ENCODE results near the gene CHMP1A. TPM values are rescaled to one million over a fixed set of nuclear protein-coding genes. Genes with fewer than 3 reads are reported as not detected.

CHMP1A gene
- total and polyA plus RNA-seq, 2 of the 8 experiments (the other 6 are each of a cell fraction or from before 2014, with no cell fraction given) = 64.4 to 75.8 TPM

- Histone ChIP-seq H3K79me1 (ENCODE audit: low read depth, low read length) (no peaks in the 10 kb centered on the region), H3K4me3 (ENCODE audit: extremely low read depth in 1 of 4, insufficient read depth in 2 of 4, low read depth in 3 of 4, low read length in 4 of 4) (no peak overlapping the region), H2BK12ac (ENCODE audit: low read depth, low read length) (no peak overlapping the region), H3K18ac (ENCODE audit: extremely low read depth, low read length) (no peak overlapping the region), H3K4me2 (ENCODE audit: insufficient read depth in 1 of 2, low read depth in 2 of 2, low read length in 2 of 2) (no peak overlapping the region), H2BK5ac (ENCODE audit: low read depth, low read length) (no peak overlapping the region), H2AK5ac (ENCODE audit: low read depth, low read length) (no peak overlapping the region), H3K14ac (ENCODE audit: insufficient read length) (no peak overlapping the region), H3K4me1 (replicated peaks in 1 of 4; ENCODE audit: control insufficient read depth in 3 of 4, insufficient read depth in 4 of 4, low read length in 3 of 4) (no peaks in the 10 kb centered on the region), H3K23ac (ENCODE audit: insufficient read length) (no peak overlapping the region), H4K20me1 (replicated peaks in 1 of 2; ENCODE audit: control insufficient read depth in 1 of 2, insufficient read depth in 2 of 2, low read length in 2 of 2) (peaks cover 0 to 13% of the 10 kb centered on the region in 2 experiments), H2BK20ac (ENCODE audit: low read length) (no peak overlapping the region), H2AFZ (ENCODE audit: low read length) (no peak overlapping the region), H3K79me2 (ENCODE audit: control insufficient read depth in 1 of 2, insufficient read depth in 2 of 2, low read length in 2 of 2) (no peaks in the 10 kb centered on the region), H3K27me3 (replicated peaks in 1 of 4; ENCODE audit: control insufficient read depth in 3 of 4, extremely low read depth in 1 of 4, insufficient read depth in 3 of 4, low read length in 3 of 4) (no peaks in the 10 kb centered on the region), H3K9me3 (ENCODE audit: insufficient read depth in 2 of 2, low read depth in 1 of 2, low read length in 1 of 2) (no peaks in the 10 kb centered on the region), H3K9ac (replicated peaks in 1 of 4; ENCODE audit: extremely low read depth in 1 of 4, low read depth in 3 of 4, low read length in 3 of 4) (no peak overlapping the region), H3K36me3 (ENCODE audit: control insufficient read depth in 2 of 4, insufficient read depth in 4 of 4, low read length in 3 of 4) (peaks cover 10 to 23% (median 20%) of the 10 kb centered on the region in 4 experiments; a peak in 7 of 8 replicates), H3K4ac (replicated peaks; ENCODE audit: insufficient read length, low read depth, low read length) (no peak overlapping the region), H2BK120ac (replicated peaks; ENCODE audit: low read depth, low read length) (no peak overlapping the region), H3K27ac (ENCODE audit: low read depth, low read length) (no peak overlapping the region), H3K56ac (replicated peaks; ENCODE audit: insufficient read length, low read depth, low read length) (no peak overlapping the region), H4K91ac (replicated peaks; ENCODE audit: insufficient read length, low read length) (no peak overlapping the region), H2BK15ac (ENCODE audit: low read length) (no peak overlapping the region), H3K23me2 (ENCODE audit: low read depth, low read length) (no peaks in the 10 kb centered on the region), H4K8ac (ENCODE audit: extremely low read depth, insufficient read depth, low read length) (no peak overlapping the region), H4K5ac (ENCODE audit: insufficient read length, low read depth, low read length) (no peak overlapping the region)
- DNase-seq (ENCODE audit: low read depth in 1 of 2, low spot score in 2 of 2) (no peak), FAIRE-seq (no peak)
- POLR2A ChIA-PET (ENCODE audit: partially characterized antibody) = no interaction called here
- CTCF ChIA-PET (ENCODE audit: partially characterized antibody) = interaction anchor here (1.7 kb wide), 1 partner anchor 9 kb away, joined by 6 read pairs; no protein-coding TSS in a partner anchor
- WGBS, 2 experiments (ENCODE audit: extremely low coverage in 1 of 2, insufficient coverage in 1 of 2, insufficient read length in 1 of 2, insufficient replicate concordance in 2 of 2, low coverage in 1 of 2, low lambda C conversion rate in 2 of 2, missing lambda C conversion rate in 1 of 2) = 91% methylated on average over 21 of the region's 22 CpGs; no CpG with 5 or more reads in 1 of the 2 experiments
- TF ChIP-seq ATF3 (IDR thresholded peaks at IDR 0.05; ENCODE audit: insufficient read depth, low read depth, low read length) (no peak), TAF7 (optimal IDR thresholded peaks at IDR 0.05; ENCODE audit: borderline replicate concordance, low read depth, low read length) (no peak), SRF (IDR thresholded peaks at IDR 0.05; ENCODE audit: low read depth, low read length) (no peak), PHF8 (conservative IDR thresholded peaks at IDR 0.05; ENCODE audit: low read depth, low read length) (no peak), SP4 (IDR thresholded peaks at IDR 0.05; ENCODE audit: low read length) (no peak), JUND (IDR thresholded peaks at IDR 0.05; ENCODE audit: low read length) (no peak), BCL11A (IDR thresholded peaks at IDR 0.05; ENCODE audit: low read depth in 2 of 2, low read length in 2 of 2) (no peak), CBX8 (IDR thresholded peaks at IDR 0.05; ENCODE audit: borderline replicate concordance, low read depth, low read length) (no peak), E2F6 (IDR thresholded peaks at IDR 0.05) (no peak), SP1 (IDR thresholded peaks at IDR 0.05; ENCODE audit: low read depth, low read length) (no peak), SIN3A (conservative IDR thresholded peaks at IDR 0.05 in 1 of 2, IDR thresholded peaks at IDR 0.05 in 1 of 2; ENCODE audit: low read depth in 1 of 2, low read length in 2 of 2) (no peak), SUZ12 (IDR thresholded peaks at IDR 0.05; ENCODE audit: low read length) (no peak), KDM5A (IDR thresholded peaks at IDR 0.05; ENCODE audit: low read length) (no peak), GTF2F1 (IDR thresholded peaks at IDR 0.05; ENCODE audit: borderline replicate concordance, low read depth, low read length) (no peak)
Measured at GRCh38 chr16:89646270-89646669, 11.2 kb downstream of the CHMP1A start.

Data from H1 (cell line).